ENCODE data around the gene NPHP3. TPM values are rescaled to one million over a fixed set of nuclear protein-coding genes. Genes with fewer than 3 reads are reported as not detected.
"Not testable (repeated sequence)": the region's sequence is repeated elsewhere in the genome, so short reads cannot be mapped to it uniquely, and the experiment has no call there.

Gene NPHP3
- total and polyA plus RNA-seq, 7 experiments from 2014 or later = 5.0 to 78.9 (median 21.8) TPM

DNA sequence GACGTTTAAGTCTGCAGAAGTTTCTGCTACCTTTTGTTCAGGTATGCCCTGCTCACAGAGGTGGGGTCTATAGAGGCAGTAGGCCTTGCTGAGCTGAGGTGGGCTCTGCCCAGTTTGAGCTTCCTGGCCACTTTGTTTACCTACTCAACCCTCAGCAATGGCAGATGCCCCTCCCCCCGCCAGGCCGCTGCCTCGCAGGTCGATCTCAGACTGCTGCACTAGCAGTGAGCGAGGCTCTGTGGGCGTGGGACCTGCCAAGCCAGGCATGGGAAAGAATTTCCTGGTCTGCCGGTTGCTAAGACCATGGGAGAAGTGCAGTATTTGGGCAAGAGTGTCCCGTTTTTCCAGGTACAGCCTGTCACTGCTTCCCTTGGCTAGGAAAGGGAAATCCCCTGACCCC, 24.5 kb upstream of the NPHP3 start:
- peaks cover 8 to 29% (median 25%) of the 10 kb centered on the region in 5 donors for H3K27me3 Mint-ChIP-seq
- H3K4me3 ChIP-seq (ENCODE audit: low read length); H3K27me3 ChIP-seq (ENCODE audit: control insufficient read depth in 2 of 2, insufficient read depth in 2 of 2, low read length in 2 of 2); intact Hi-C loops (cut with micrococcal nuclease); H3K4me3 Mint-ChIP-seq; H3K4me1 Mint-ChIP-seq; DNase-seq; H3K9me3 Mint-ChIP-seq; POLR2A ChIA-PET; H3K9me3 ChIP-seq (ENCODE audit: control insufficient read depth in 2 of 3, low read length in 3 of 3); ATAC-seq; H3K27ac Mint-ChIP-seq; CTCF ChIA-PET; H3K27ac ChIP-seq (ENCODE audit: low read depth, low read length); H3K36me3 ChIP-seq (ENCODE audit: control insufficient read depth in 2 of 3, insufficient read depth in 3 of 3, low read length in 3 of 3); H3K4me1 ChIP-seq (ENCODE audit: control insufficient read depth in 2 of 2, insufficient read depth in 2 of 2, low read length in 2 of 2); H3K36me3 Mint-ChIP-seq: not testable (repeated sequence)

- no peaks in the 10 kb centered on the region for H3K4me1 Mint-ChIP-seq
- ATAC-seq (no peak), DNase-seq (no peak)
- peaks cover 0 to 8% (median 2%) of the 10 kb centered on the region in 11 donors for H3K9me3 Mint-ChIP-seq
- intact Hi-C loops (cut with micrococcal nuclease) = no loop called here
- H3K4me3 ChIP-seq (ENCODE audit: low read length) = no peak overlapping the region
- H3K4me1 ChIP-seq (ENCODE audit: control insufficient read depth in 2 of 2, insufficient read depth in 2 of 2, low read length in 2 of 2) = no peaks in the 10 kb centered on the region
- H3K36me3 ChIP-seq (ENCODE audit: control insufficient read depth in 2 of 3, insufficient read depth in 3 of 3, low read length in 3 of 3) = no peaks in the 10 kb centered on the region
- H3K36me3 Mint-ChIP-seq = no peaks in the 10 kb centered on the region
- H3K9me3 ChIP-seq (ENCODE audit: control insufficient read depth in 2 of 3, low read length in 3 of 3) = no peaks in the 10 kb centered on the region
- H3K27me3 Mint-ChIP-seq = peaks cover 12 to 56% (median 26%) of the 10 kb centered on the region in 5 donors
- H3K4me3 Mint-ChIP-seq = no peak overlapping the region
- no peaks in the 10 kb centered on the region for H3K27me3 ChIP-seq (ENCODE audit: control insufficient read depth in 2 of 2, insufficient read depth in 2 of 2, low read length in 2 of 2)
- H3K27ac Mint-ChIP-seq = no peak overlapping the region
- ChIA-PET CTCF (interaction anchor here (0.7 kb wide), 1 partner anchor 1178 kb away, joined by 3 read pairs; no protein-coding TSS in a partner anchor), POLR2A (interaction anchor here (0.6 kb wide), 1 partner anchor 13 kb away, joined by 3 read pairs; no protein-coding TSS in a partner anchor)
- H3K27ac ChIP-seq (ENCODE audit: low read depth, low read length) = no peak overlapping the region
Observed at GRCh38 chr3:132738314-132738713, 16.1 kb upstream of the NPHP3 start.

DNA sequence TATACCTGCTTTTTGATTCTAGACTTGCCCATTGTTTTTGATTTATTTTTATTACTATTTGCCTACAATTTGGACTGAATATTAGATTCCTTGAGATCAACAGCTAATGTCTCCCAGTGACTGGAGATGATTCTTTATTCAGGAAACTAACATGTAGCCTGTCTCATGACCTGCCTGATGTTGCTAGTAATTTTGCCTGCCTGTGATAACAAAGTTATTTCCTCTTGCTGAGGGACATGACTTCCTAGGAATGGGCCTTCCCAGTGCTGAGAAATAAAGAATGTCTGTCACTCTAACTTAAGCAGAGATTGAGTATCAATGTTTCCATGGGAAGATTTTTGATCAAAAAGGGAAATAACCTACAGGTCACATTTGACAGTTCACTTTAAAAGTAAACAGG, 13.4 kb upstream of the NPHP3 start:
- CTCF ChIA-PET = no interaction called here
- DNase-seq (no peak), ATAC-seq (no peak)
- Histone ChIP-seq H3K36me3 (ENCODE audit: control insufficient read depth in 2 of 3, insufficient read depth in 3 of 3, low read length in 3 of 3) (no peaks in the 10 kb centered on the region), H3K9me3 (ENCODE audit: control insufficient read depth in 2 of 3, low read length in 3 of 3) (no peaks in the 10 kb centered on the region), H3K27ac (ENCODE audit: low read depth, low read length) (no peak overlapping the region), H3K4me3 (ENCODE audit: low read length) (no peak overlapping the region), H3K4me1 (ENCODE audit: control insufficient read depth in 2 of 2, insufficient read depth in 2 of 2, low read length in 2 of 2) (no peaks in the 10 kb centered on the region), H3K27me3 (ENCODE audit: control insufficient read depth in 2 of 2, insufficient read depth in 2 of 2, low read length in 2 of 2) (peaks cover 4 to 7% of the 10 kb centered on the region in 2 donors)
- Mint-ChIP-seq H3K4me3 (no peak overlapping the region), H3K27me3 (peaks cover 9 to 60% (median 35%) of the 10 kb centered on the region in 5 donors), H3K36me3 (no peaks in the 10 kb centered on the region), H3K4me1 (no peaks in the 10 kb centered on the region), H3K9me3 (no peaks in the 10 kb centered on the region), H3K27ac (no peak overlapping the region)
- intact Hi-C loops (cut with micrococcal nuclease) = no loop called here
- POLR2A ChIA-PET = no interaction called here

DNA sequence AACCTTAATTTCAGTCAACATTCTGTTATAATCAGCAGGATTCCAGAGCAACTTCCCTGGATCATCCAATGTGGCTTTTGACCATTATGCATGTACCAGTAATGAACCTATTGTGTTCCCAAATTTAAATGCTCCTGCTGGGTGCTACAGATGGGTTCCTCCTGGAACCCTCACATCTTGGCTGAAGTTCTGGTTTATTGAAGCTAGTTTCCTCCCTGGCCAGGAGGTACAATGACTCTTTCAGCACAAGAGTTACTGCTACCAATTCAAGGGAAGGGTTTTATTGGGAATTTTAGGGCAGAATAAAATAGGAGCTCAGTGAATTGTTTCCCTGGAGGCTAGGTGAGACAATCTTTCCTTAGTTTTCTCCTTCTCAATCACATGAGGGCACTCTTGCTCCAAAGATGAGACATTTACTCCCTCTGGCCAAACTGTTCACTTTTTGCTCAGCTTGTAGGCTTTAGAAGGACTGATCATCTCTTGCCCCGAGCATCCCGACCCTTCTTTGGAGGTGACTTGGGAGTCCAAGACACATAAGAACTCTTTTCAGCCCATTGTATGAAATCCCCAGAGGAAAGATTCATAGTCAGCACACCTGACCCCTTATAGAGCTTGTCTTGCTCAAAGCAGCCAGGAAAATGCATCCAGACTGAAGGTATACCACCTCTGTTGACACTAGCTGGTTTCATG, 8.8 kb upstream of the NPHP3 start:
- intact Hi-C loops (cut with micrococcal nuclease) = no loop called here
- ChIA-PET POLR2A (no interaction called here), CTCF (no interaction called here)
- DNase-seq = no peak
- Histone ChIP-seq H3K27ac (ENCODE audit: low read depth, low read length) (no peak overlapping the region), H3K4me1 (ENCODE audit: control insufficient read depth in 2 of 2, insufficient read depth in 2 of 2, low read length in 2 of 2) (no peaks in the 10 kb centered on the region), H3K27me3 (ENCODE audit: control insufficient read depth in 2 of 2, insufficient read depth in 2 of 2, low read length in 2 of 2) (peaks cover 4 to 7% of the 10 kb centered on the region in 2 donors), H3K36me3 (ENCODE audit: control insufficient read depth in 2 of 3, insufficient read depth in 3 of 3, low read length in 3 of 3) (no peaks in the 10 kb centered on the region), H3K4me3 (ENCODE audit: low read length) (no peak overlapping the region), H3K9me3 (ENCODE audit: control insufficient read depth in 2 of 3, low read length in 3 of 3) (no peaks in the 10 kb centered on the region)
- H3K4me1 Mint-ChIP-seq = peaks cover 0 to 5% (median 0%) of the 10 kb centered on the region in 7 donors
- H3K27ac Mint-ChIP-seq = no peak overlapping the region
- H3K27me3 Mint-ChIP-seq = peaks cover 7 to 56% (median 26%) of the 10 kb centered on the region in 5 donors
- ATAC-seq = no peak
- no peaks in the 10 kb centered on the region for H3K9me3 Mint-ChIP-seq
- H3K36me3 Mint-ChIP-seq = no peaks in the 10 kb centered on the region
- H3K4me3 Mint-ChIP-seq = no peak overlapping the region

- intact Hi-C loops (cut with micrococcal nuclease) = loop anchor here (1.0 to 10.0 kb wide), 7 partner anchors 650 to 1748 kb away; partner anchors contain the start of gene MRPL3 (in 1 of the 2)
- H3K27me3 ChIP-seq (ENCODE audit: control insufficient read depth in 2 of 2, insufficient read depth in 2 of 2, low read length in 2 of 2) = no peaks in the 10 kb centered on the region
- Mint-ChIP-seq H3K36me3 (no peaks in the 10 kb centered on the region), H3K4me3 (no peak overlapping the region), H3K4me1 (peaks cover under 1 to 16% (median 13%) of the 10 kb centered on the region in 7 donors), H3K27ac (no peak overlapping the region), H3K27me3 (peaks cover 7 to 29% (median 15%) of the 10 kb centered on the region in 5 donors), H3K9me3 (no peaks in the 10 kb centered on the region)
- POLR2A ChIA-PET = interaction anchor here (0.5 to 1.3 kb wide), 3 partner anchors 306 to 852 kb away, joined by 3 read pairs; no protein-coding TSS in a partner anchor
- H3K4me1 ChIP-seq (ENCODE audit: control insufficient read depth in 2 of 2, insufficient read depth in 2 of 2, low read length in 2 of 2) = peaks cover 2 to 5% of the 10 kb centered on the region in 2 donors
- no peak overlapping the region for H3K27ac ChIP-seq (ENCODE audit: low read depth, low read length)
- peak in 7 of 9 donors; percentile 26 to 68 (median 60) for DNase-seq
- ATAC-seq = no peak
- CTCF ChIA-PET = interaction anchor here (0.6 to 3.9 kb wide), 6 partner anchors 11 to 1202 kb away, joined by 3 to 42 read pairs (median 4); no protein-coding TSS in a partner anchor
- H3K4me3 ChIP-seq (ENCODE audit: low read length) = no peak overlapping the region
- H3K36me3 ChIP-seq (ENCODE audit: control insufficient read depth in 2 of 3, insufficient read depth in 3 of 3, low read length in 3 of 3) = no peaks in the 10 kb centered on the region
- H3K9me3 ChIP-seq (ENCODE audit: control insufficient read depth in 2 of 3, low read length in 3 of 3) = no peaks in the 10 kb centered on the region
Observed at GRCh38 chr3:132726341-132726823, 4.2 kb upstream of the NPHP3 start.

DNA sequence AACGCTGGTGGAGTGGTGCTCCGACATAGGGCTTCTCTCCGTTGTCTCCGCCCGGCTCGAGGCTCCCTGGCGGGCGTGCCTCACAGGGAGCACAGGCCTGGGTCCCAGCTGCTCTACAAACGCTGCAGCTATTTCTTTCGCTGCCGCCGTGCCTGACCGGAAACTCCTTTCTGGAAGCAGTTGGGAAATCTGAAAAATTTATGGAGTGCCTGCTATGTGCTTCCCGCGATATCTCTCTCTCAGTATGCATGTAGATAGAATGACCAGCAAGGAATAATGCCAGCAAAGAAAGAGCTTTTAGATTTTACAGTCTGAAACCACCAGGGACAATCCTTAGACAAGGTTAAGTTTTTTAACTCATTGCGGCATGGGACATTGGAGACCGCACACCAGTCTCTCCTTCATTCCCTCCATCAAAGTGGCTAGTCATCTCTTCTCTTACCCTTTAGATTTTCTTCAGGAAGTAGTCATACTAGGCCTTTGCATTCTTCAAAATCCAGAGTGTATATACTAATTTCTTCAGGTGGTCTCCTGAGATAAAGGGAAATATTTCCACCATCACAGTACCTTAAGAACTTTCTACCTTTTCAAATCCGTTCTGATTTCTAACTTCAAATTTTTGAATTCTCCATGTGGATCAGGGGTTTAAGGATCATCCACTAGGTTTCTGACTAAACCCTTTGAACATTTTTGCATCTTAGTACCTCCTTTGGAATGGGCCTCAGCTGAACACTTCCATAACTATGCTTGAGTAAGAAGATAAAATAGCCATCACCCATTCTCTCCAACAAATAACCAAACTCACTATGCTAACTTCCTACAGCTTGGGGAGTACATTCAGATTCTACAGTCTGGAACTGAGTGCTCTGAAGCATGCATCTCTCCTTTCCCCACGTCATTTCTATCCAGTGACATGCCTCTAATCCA, 1.1 kb upstream of the NPHP3 start:
- H3K27ac Mint-ChIP-seq = peak overlapping the region; percentile 61 to 91 (median 80)
- H3K27me3 Mint-ChIP-seq = peaks cover 0 to 11% (median 0%) of the 10 kb centered on the region in 5 donors
- ATAC-seq (no peak), DNase-seq (no peak)
- no peaks in the 10 kb centered on the region for H3K27me3 ChIP-seq (ENCODE audit: control insufficient read depth in 2 of 2, insufficient read depth in 2 of 2, low read length in 2 of 2)
- peak overlapping the region; percentile 80 for H3K4me3 ChIP-seq (ENCODE audit: low read length)
- peaks cover 16 to 26% of the 10 kb centered on the region in 2 donors for H3K4me1 ChIP-seq (ENCODE audit: control insufficient read depth in 2 of 2, insufficient read depth in 2 of 2, low read length in 2 of 2)
- H3K4me1 Mint-ChIP-seq = peaks cover 17 to 47% (median 41%) of the 10 kb centered on the region in 7 donors
- H3K9me3 Mint-ChIP-seq = no peaks in the 10 kb centered on the region
- peaks cover 0 to 14% (median 5%) of the 10 kb centered on the region in 5 donors for H3K36me3 Mint-ChIP-seq
- intact Hi-C loops (cut with micrococcal nuclease) = loop anchor here (2.0 to 10.0 kb wide), 6 partner anchors 719 to 1976 kb away; partner anchors contain the start of genes PIK3R4 (in 2 of the 2), MRPL3 (in 1 of the 2), NUDT16 (in 1 of the 2) and RYK (in 1 of the 2)
- H3K36me3 ChIP-seq (ENCODE audit: control insufficient read depth in 2 of 3, insufficient read depth in 3 of 3, low read length in 3 of 3) = peaks cover 0 to 7% (median 0%) of the 10 kb centered on the region in 3 experiments
- H3K9me3 ChIP-seq (ENCODE audit: control insufficient read depth in 2 of 3, low read length in 3 of 3) = no peaks in the 10 kb centered on the region
- peak overlapping the region; percentile 86 to 94 (median 88) for H3K4me3 Mint-ChIP-seq
- H3K27ac ChIP-seq (ENCODE audit: low read depth, low read length) = peak overlapping the region; percentile 61
- ChIA-PET POLR2A (interaction anchor here (1.6 kb wide), 1 partner anchor 851 kb away, joined by 8 read pairs; the partner anchor contains the start of gene CDV3), CTCF (interaction anchor here (1.0 to 3.9 kb wide), 2 partner anchors 699 to 810 kb away, joined by 3 to 42 read pairs; no protein-coding TSS in a partner anchor)

All from naive thymus-derived CD4-positive, alpha-beta T cell (primary cell).